Transverse colon (tissue), 4 donors: ENCODE measurements around the gene HDHD3.

Experiments
- CTCF ChIP-seq, 5 experiments: fragments of 200-600 bp in 3 of 5; fragments of 450-650 bp in 2 of 5; sonication (generic) in 3 of 5; IDR thresholded peaks; 1 replicate in 2 of 5; 2 replicates in 3 of 5; pipeline ENCODE4 v1.5.1; 2016 to 2017; ENCODE audit warnings: antibody characterized with exemption in 5 of 5, inconsistent platforms in 3 of 5, mild to moderate bottlenecking in 2 of 5, moderate library complexity in 1 of 5
- EP300 ChIP-seq: sonication (generic); formaldehyde crosslinking; IDR thresholded peaks from one replicate; pipeline ENCODE4 v1.6.1; 2017; ENCODE audit warnings: antibody characterized with exemption, low read depth
- POLR2A ChIP-seq: fragments of 450-650 bp; IDR thresholded peaks from one replicate; pipeline ENCODE4 v1.6.1; 2016; ENCODE audit warnings: antibody characterized with exemption, mild to moderate bottlenecking, moderate library complexity
- POLR2AphosphoS5 ChIP-seq, 3 donors: sonication (generic); formaldehyde crosslinking; IDR thresholded peaks; one replicate each; pipeline ENCODE4 v1.6.1; 2016; ENCODE audit warnings: antibody characterized with exemption in 3 of 3

- no peak for TF ChIP-seq CTCF (IDR thresholded peaks at IDR 0.05)
- no peak for TF ChIP-seq POLR2AphosphoS5 (IDR thresholded peaks at IDR 0.05)
- TF ChIP-seq EP300: no peak
- TF ChIP-seq POLR2A: no peak
Measured at GRCh38 chr9:113328045-113328782, 48.6 kb downstream of the HDHD3 start.
